ENCODE measurements around the gene NOL11.
A peak's percentile ranks its signal among the peaks of the same experiment; 100 is the strongest.

NOL11 gene

GRCh38 chr17:67784364-67785121, 66.8 kb downstream of the NOL11 start:
- TF ChIP-seq, protein P1, sequence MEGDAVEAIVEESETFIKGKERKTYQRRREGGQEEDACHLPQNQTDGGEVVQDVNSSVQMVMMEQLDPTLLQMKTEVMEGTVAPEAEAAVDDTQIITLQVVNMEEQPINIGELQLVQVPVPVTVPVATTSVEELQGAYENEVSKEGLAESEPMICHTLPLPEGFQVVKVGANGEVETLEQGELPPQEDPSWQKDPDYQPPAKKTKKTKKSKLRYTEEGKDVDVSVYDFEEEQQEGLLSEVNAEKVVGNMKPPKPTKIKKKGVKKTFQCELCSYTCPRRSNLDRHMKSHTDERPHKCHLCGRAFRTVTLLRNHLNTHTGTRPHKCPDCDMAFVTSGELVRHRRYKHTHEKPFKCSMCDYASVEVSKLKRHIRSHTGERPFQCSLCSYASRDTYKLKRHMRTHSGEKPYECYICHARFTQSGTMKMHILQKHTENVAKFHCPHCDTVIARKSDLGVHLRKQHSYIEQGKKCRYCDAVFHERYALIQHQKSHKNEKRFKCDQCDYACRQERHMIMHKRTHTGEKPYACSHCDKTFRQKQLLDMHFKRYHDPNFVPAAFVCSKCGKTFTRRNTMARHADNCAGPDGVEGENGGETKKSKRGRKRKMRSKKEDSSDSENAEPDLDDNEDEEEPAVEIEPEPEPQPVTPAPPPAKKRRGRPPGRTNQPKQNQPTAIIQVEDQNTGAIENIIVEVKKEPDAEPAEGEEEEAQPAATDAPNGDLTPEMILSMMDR (IDR thresholded peaks at IDR 0.05; ENCODE audit: extremely low read depth, insufficient read depth, missing control alignments): no peak
- peak; percentile 28 for DNase-seq (ENCODE audit: low spot score)
- in situ Hi-C loops (cut with MboI; ENCODE audit: low pct_unique_long_range_greater_than_20kb, low sequenced_read_pairs, unreplicated experiment): no loop called here

DNA sequence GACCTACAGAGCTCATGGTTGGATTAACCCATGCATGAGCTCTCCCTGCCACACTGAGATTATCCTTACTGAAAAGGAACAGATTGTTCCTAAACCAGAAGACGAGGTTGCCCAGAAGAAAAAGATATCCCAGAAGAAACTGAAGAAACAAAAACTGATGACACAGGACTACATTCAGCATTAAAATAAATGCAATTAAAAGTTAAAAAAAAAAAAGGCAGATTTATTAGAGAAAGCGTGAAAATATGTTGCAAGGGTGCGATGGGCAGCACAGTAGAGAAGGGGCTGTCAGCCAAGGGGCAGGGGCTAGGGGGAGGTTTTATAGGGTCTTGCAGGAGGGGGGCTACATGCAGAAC, 67.4 kb downstream of the NOL11 start:
- TF ChIP-seq, protein P1 (IDR thresholded peaks at IDR 0.05; ENCODE audit: extremely low read depth, insufficient read depth, missing control alignments): no peak
- no peak for DNase-seq (ENCODE audit: low spot score)
- in situ Hi-C loops (cut with MboI; ENCODE audit: low pct_unique_long_range_greater_than_20kb, low sequenced_read_pairs, unreplicated experiment): no loop called here

- in situ Hi-C loops (cut with MboI; ENCODE audit: low pct_unique_long_range_greater_than_20kb, low sequenced_read_pairs, unreplicated experiment): no loop called here
- TF ChIP-seq, protein P1 (IDR thresholded peaks at IDR 0.05; ENCODE audit: extremely low read depth, insufficient read depth, missing control alignments): no peak
- no peak for DNase-seq (ENCODE audit: low spot score)
These were observed 67.8 kb downstream of the NOL11 start for GRCh38 chr17:67785504-67785903.
